HG03025 (cell line): ENCODE results near the gene SFXN4.
"Not testable (repeated sequence)": the region's sequence is repeated elsewhere in the genome, so short reads cannot be mapped to it uniquely, and the experiment has no call there.

Experiments
- ATAC-seq: cut with Tn5 transposase; IDR thresholded peaks from one replicate; pipeline ENCODE4 v1.9.1; 2021; ENCODE audit warnings: mild to moderate bottlenecking, moderate library complexity; ENCODE audit not compliant: unreplicated experiment, low FRiP score

SFXN4 gene

DNA sequence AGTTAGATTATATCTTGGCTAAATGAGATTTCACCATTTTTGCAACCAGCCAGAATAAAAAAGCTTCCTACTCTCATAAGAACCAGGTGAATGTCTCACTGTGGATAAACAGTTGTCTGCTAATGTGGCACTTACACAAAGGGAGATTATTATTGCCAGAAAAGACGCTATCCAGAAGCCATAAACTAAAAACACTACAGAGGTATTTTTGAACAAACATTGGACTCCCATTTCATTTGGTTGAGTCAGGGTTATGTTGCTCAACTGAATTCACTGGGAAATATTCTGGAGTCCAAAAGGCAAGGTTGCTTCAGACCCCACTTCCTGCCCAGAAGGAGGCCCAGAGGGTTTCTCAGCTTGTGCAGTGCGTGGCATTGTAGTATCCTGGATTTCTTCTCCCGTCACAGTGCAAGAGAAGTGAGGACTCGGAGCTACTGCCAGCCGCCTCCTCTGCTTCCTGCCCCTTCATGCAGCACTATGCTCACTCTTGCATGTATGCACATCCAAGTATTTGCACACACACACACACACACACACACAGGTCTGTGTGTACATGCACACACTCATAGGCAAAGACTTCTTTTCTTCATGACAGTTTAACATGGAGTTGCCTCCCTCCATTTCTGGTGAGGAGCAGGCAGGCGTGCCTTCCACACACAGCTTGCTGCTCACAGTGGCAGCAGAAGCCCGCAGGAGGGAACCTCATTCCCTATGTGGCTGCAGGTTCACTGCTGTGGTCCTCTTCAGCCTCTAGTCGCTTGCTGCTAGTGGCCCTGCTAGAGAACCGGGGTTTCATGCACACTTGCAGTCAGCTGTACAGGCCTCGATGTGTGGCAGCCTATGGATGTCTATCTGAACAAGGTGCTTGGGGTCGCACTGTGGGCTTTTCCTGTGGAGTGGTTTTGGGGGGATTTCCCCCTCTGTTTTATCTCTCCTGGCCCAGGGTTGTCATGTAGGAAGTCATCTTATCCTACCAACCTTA is 51.5 kb downstream of the SFXN4 start:
- no peak for ATAC-seq

DNA sequence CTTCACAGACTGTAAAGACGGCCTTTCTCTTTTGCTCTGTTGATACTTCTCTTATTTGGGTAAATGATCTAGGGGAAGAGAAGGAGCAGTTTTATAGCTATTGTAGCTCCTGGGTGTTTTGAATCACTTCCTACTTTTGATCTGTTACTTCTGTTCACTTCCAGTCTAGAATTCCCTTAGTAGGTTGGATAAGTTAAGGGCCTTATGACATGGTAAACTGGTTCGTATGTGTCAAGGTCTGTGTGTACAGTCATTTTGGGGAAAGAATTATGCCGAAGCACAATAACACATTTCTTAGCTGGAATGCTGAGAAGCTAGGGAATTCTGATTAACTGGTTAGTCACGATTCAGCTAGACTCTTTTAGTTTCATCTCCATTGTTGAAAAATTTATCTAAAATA is 53.5 kb downstream of the SFXN4 start:
- ATAC-seq, result no peak

DNA sequence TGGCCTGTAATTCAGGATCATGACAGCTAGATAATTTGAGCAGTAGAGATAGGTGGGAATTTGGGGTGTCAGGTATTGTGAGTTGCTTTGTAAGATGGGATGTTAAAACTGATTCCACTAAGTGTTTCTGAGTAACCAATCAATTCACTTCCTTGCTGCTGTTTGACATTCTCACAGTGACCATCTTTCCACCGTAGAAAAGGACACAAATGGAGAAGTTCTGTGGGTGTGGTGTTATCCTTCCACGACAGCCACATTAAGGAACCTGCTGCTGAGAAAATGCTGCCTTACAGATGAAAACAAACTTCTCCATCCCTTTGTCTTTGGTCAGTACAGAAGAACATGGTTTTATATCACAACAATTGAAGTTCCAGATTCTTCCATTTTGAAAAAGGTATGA is 57.7 kb downstream of the SFXN4 start:
- not testable (repeated sequence) for ATAC-seq

DNA sequence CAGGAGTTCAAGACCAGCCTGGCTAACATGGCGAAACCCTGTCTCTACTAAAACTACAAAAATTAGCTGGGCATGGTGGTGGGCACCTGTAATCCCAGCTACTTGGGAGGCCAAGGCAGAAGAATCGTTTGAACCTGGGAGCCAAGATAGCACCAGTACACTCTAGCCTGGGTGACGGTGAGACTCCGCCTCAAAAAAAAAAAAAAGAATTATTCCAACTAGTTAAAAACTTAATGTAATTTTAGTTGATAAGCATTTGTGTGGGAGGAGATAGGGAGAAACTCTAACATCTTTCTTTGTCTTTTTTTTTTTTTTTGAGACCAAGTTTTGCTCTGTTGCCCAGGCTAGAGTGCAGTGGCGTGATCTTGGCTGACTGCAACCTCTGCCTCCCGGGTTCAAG is 58.4 kb downstream of the SFXN4 start:
- ATAC-seq, result not testable (repeated sequence)

DNA sequence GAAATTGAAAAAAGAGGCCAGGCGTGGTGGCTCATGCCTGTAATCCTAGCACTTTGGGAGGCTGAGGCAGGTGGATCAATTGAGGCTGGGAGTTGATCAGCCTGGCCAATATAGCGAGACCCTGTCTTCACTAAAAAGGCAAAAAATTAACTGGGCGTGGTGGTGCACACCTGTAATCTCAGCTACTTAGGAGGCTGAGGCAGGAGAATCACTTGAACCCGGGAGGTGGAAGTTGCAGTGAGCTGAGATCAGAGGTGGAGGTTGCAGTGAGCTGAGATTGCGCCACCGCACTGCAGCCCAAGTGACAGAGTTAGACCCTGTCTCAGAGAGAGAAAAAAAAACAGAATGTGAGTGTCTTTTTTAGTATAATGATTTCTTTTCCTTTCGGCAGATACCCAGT is 59.6 kb downstream of the SFXN4 start:
- ATAC-seq, result not testable (repeated sequence)

DNA sequence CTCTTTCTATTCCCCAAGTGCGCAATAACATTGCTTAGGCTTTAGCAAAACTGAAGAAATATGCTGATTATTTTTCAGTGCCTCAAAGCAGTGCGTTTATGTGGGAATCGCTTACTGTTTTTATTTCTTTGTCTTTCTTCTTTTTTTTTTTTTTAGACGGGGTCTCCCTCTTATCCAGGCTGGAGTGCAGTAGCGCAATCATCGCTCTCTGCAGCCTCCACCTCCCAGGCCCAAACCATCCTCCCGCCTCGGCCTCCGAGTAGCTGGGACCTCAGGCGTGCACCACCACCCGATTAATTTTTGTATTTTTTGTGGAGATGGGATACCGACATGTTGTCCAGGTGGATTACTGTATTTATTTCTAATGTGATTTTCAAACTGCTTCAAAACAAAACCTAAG is 60.4 kb downstream of the SFXN4 start:
- ATAC-seq, result no peak

DNA sequence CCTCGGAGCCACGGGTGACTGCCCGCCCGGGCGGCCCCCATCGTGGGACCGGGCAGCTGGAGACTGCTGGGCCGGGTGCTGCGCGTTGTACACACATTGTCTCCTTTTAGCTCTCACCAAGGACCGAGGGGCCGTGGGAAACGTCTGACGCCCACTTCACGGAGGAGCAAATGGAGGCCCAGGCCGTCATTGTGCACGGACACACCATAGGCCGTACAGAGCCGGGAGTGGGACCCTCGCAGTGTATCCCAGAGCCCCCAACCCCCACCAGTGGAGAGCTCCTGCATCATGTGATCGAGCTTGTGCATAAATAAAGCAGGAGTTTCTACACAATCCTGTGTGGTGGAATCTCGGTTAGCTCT is 60.9 kb downstream of the SFXN4 start:
- no peak for ATAC-seq

DNA sequence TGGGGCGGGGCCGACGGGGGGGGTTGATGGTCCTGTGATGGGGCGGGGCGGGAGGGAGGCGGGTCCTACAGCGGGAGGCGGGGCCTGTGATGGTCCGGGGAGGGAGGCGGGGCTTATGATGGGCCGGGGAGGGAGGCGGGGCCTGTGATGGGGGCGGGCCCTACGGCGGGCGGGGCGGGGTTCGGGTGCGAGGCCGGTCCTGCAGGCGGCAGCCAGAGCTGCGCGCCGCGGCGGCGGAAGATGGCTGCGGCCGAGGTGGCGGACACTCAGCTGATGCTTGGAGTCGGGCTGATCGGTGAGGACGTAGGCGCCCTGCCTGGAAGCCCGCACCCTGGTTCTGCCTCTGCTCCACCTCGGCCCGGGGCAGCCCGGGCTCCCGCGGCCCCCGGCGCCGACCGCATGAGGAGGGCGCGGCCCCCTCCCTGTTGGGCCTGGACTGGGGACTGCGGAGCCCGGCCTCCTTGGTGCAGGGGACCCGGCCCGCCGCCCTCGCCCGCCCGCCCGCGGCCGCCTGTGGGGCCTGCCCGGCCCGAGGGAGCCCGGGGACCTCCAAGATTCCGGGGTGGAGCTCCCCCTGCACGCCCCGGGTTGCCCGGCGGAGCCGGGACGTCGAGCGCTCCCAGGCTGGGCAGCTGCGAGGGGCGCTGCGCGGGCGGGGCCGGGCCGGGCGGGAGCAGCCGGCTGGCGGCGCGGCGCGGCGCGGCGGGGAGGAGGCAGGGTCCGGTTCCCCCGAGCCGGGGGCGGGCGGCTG is 61.4 kb downstream of the SFXN4 start, which contains the start of gene DENND10:
Gene DENND10, plus strand, starts transcription at position 211 of the 751 bp plus-strand sequence. Its CDS starts 30 bp downstream, at position 241.
- ATAC-seq, result no peak

DNA sequence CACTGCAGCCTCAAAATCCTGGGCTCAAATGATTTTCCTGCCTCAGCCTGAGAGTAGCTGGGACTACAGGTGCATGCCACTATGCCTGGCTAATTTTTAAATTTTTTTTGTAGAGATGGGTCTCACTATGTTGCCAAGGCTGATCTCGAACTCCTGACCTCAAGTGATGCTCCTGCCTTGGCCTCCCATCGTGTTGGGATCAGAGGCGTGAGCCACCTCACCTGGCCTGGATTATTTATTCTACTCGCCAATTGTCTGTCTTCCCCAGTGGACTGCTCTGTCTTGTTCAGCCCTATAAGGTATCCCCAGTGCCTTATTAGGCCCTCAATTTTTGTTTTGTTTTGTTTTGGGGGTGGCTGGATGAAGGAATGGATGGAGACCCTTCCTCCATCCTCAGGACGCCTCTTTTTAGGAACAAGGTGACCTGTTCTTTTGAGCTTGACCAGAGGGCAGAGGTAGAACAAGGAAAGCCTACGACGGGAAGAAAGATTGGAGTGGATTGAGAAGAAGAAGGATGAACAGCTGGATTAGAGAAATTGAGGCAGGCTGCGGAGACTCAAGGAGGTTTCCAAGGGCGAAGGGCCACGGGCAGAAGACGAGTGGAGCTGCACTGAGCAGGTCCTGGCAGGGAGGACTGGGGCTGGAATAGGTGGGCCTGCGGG is 62.1 kb downstream of the SFXN4 start:
- ATAC-seq, result no peak

DNA sequence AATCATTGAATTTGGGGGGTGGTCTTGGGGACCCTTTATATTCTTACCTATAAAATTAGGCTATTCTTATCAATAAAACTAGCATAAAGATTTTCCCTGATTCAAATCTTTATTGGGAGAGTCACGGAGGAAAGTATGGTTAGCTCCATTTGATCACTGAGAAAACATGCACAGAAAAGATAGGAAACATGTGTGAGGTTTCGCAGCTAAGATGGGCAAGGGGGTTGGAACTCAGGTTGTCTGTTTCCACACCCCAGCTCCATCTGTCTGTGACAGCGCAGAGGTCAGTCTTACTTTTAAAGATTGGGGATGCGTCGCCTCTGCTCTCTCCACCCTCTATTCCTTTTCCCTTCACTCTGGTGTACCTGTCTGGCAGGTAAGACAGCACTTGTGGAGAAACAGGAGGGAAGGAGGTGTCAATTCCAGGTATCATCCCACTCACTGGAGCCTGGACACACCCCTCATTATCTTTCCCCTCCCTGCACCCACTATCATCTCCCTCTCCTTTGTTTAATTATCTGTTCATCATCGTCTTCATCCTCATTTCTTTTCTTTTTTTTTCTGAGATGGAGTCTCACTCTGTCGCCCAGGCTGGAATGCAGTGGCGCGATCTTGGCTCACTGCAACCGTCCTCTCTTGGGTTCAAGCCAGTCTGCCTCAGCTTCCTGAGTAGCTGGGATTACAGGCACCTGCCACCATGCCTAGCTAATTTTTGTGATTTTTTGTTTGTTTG is 64.0 kb downstream of the SFXN4 start:
- no peak for ATAC-seq

DNA sequence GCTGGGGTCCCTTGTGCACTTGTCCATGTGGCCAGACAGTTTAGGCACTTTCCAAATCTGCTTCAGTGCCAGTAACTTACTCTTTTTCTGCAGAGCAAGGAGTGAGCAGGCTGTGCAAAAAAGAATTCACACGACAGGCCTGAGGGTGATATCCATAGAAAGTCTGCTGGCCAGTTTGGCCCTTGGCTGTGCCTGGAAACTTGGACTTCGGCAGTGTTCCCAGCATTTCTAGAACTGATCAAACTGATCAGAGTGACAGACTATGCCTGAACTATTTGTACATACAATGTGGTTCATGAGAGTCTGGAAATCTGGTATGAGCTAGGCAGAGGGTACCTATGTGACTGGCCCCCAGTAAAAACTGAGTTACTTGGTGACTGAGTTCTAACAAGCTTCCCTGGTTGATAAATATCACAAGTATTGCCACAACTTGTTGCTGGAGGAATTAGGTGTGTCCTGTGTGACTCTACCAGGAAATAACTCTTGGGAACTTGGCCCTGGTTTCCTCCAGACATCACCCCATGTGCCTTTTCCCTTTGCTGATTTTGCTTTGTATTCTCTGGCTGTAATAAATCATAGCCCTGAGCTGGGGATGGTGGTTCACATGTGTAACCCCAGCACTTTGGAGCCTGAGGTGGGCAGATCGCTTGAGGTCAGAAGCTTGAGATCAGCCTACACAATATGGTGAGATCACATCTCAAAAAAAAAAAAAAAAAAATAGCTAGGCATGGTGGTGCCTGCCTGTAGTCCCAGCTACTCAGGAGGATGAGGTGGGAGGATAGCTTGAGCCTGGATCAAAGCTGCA is 64.9 kb downstream of the SFXN4 start:
- ATAC-seq, result no peak

DNA sequence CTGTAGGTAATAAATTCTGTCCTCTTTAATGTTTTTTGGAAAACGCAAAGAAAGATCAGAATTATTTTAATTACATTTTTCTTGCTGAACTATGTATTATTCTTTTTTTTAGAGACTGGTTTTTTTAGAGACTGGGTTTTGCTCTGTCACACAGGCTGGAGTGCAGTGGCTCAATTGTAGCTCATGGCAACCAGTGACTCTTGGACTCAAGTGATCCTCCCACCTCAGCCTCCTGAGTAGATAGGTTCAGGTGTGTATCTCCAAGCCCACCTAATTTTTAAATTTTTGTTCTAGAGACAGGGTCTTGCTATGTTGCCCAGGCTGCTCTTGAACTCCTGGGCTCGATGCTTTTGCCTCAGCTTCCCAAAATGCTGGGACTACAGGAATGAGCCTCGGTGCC is 66.9 kb downstream of the SFXN4 start:
- ATAC-seq, result no peak

DNA sequence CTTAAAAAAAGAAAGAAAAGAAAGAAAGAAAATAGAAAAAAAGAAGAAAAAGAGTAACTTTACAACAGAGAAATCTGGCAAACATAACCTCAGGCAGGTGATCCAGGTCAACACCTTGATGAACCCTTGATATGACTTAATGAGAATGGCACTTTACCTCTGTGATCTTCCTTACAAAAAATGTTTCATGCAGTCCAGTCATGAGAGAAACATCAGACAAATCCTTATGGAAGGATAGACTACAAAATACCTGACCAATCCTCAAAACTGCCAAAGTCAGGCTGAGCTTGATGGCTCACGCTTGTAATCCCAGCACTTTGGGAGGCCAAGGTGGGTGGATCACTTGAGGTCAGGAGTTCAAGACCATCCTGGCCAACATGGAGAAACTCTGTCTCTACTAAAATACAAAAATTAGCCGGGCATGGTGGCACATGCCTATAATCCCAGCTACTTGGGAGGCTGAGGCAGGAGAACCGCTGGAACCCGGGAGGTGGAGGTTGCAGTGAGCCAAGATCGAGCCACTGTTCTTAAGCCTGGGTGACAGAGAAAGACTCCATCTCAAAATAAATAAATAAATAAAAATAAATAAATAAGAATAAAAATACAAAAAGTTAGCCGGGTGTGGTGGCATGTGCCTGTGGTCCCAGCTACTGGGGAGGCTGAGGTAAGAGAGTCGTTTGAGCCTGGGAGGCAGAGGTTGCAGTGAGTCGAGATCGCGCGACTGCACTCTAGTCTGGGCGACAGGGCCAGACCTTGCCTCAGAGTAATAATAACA is 68.7 kb downstream of the SFXN4 start:
- ATAC-seq, result not testable (repeated sequence)

DNA sequence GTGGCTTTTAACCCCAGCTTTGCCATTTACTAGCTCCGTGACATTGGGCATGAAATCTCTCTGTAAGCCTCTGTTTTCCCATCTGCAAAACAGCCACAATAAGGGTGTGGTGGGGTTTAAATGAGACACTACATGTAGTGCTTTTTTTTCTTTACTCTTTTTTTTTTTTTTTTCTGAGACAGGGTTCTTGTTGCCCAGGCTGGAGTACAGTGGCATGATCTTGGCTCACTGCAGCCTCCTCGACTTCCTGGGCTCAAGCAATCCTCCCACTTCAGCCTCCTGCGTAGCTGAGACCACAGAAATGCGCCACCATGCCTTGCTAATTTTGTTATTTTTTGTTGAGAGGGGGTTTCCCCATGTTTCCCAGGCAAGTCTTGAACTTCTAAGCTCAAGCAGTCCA is 69.9 kb downstream of the SFXN4 start:
- ATAC-seq, result no peak

DNA sequence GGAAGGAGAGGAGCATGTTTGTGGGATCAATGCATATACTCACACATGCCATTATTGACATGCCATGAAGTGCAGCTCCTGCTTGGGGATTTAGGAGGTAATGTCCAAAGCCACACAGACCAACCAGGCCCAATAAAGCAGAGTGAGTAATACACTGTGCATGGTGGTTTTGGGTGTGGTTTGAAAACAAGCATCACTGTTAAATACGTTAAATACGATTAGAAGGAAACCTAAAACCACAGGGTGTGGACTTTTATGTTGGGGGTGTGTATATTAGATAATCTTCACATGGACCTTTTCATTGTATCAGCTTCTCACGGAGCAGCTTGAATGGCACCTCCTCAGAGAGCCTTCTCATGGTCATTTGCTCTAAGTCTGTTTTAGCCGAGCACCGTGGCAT is 74.5 kb downstream of the SFXN4 start:
- ATAC-seq, result no peak
